Liver (tissue), 3 donors: ENCODE measurements around the gene SLC16A9.

Experiments
- CTCF ChIP-seq: fragments of 150-350 bp; IDR thresholded peaks from 2 replicates; pipeline ENCODE4 v1.5.1; 2017; ENCODE audit warnings: improper control_type of control experiment, low read depth, low read length; ENCODE audit not compliant: missing input control
- FOXA1 ChIP-seq: IDR thresholded peaks from 2 replicates; pipeline ENCODE4 v1.6.1; 2016; ENCODE audit warnings: antibody characterized with exemption
- FOXA2 ChIP-seq: IDR thresholded peaks from 2 replicates; pipeline ENCODE4 v1.6.1; 2016; ENCODE audit warnings: antibody characterized with exemption
- GABPA ChIP-seq, 2 donors: IDR thresholded peaks in 1 of 2; conservative IDR thresholded peaks in 1 of 2; 2 replicates each; pipeline ENCODE4 v1.6.1; 2016; ENCODE audit warnings: antibody characterized with exemption in 2 of 2, mild to moderate bottlenecking in 1 of 2, moderate library complexity in 1 of 2
- JUND ChIP-seq, 2 donors: IDR thresholded peaks; 2 replicates each; pipeline ENCODE4 v1.6.1; 2016; ENCODE audit warnings: antibody characterized with exemption in 2 of 2
- MAX ChIP-seq: IDR thresholded peaks from 2 replicates; pipeline ENCODE4 v1.6.1; 2016; ENCODE audit warnings: antibody characterized with exemption
- REST ChIP-seq: IDR thresholded peaks from 2 replicates; pipeline ENCODE4 v1.6.1; 2016; ENCODE audit warnings: antibody characterized with exemption, mild to moderate bottlenecking
- SP1 ChIP-seq: IDR thresholded peaks from 2 replicates; pipeline ENCODE4 v1.6.1; 2018; ENCODE audit warnings: antibody characterized with exemption, mild to moderate bottlenecking
- TAF1 ChIP-seq: conservative IDR thresholded peaks from 2 replicates; pipeline ENCODE4 v1.6.1; 2016; ENCODE audit warnings: antibody characterized with exemption, mild to moderate bottlenecking
- YY1 ChIP-seq: IDR thresholded peaks from 2 replicates; pipeline ENCODE4 v1.6.1; 2016; ENCODE audit warnings: antibody characterized with exemption, mild to moderate bottlenecking
- ZBTB33 ChIP-seq: IDR thresholded peaks from 2 replicates; pipeline ENCODE4 v1.6.1; 2016; ENCODE audit warnings: antibody characterized with exemption
- donor health status: healthy.
- donor health status: healthy.

GRCh38 chr10:59651902-59652301 is 57.7 kb downstream of the SLC16A9 start:
- TF ChIP-seq FOXA1: no peak
- TF ChIP-seq ZBTB33: no peak
- TF ChIP-seq REST: no peak
- TF ChIP-seq CTCF: no peak
- no peak for TF ChIP-seq JUND (IDR thresholded peaks at IDR 0.05)
- no peak for TF ChIP-seq SP1
- no peak for TF ChIP-seq GABPA (IDR thresholded peaks at IDR 0.05 in 1 of 2, conservative IDR thresholded peaks at IDR 0.05 in 1 of 2)
- no peak for TF ChIP-seq YY1
- no peak for TF ChIP-seq TAF1
- TF ChIP-seq FOXA2: no peak
- TF ChIP-seq MAX: no peak
